ENCODE results near the gene TRIP13.

- TF ChIP-seq POLR2A (IDR thresholded peaks at IDR 0.05; ENCODE audit: low read depth, low read length), result no peak
- TF ChIP-seq SMAD1 (IDR thresholded peaks at IDR 0.05; ENCODE audit: low read depth, partially characterized antibody), result no peak
- no peak for TF ChIP-seq EGR1 (IDR thresholded peaks at IDR 0.05; ENCODE audit: borderline replicate concordance in 1 of 2, low read depth in 2 of 2, low read length in 2 of 2)
- TF ChIP-seq NRF1 (conservative IDR thresholded peaks at IDR 0.05; ENCODE audit: low read depth, low read length), result no peak
Measured at GRCh38 chr5:910769-911160, 18.1 kb downstream of the TRIP13 start.

All from GM12878 (cell line).